ENCODE data around the gene ANXA8L1.
"Not testable (repeated sequence)": the region's sequence is repeated elsewhere in the genome, so short reads cannot be mapped to it uniquely, and the experiment has no call there.

ANXA8L1 gene

GRCh38 chr10:46375406-46375805, at the start of gene ANXA8L1:
Gene ANXA8L1 (plus strand): TSS chr10:46375776. CDS start chr10:46375852, 76 bp downstream.
- not testable (repeated sequence) for DNase-seq

GRCh38 chr10:46326066-46326465, 49.5 kb upstream of the ANXA8L1 start:
- no peak for DNase-seq

- DNase-seq = no peak
Measured at GRCh38 chr10:46326971-46327370, 48.6 kb upstream of the ANXA8L1 start.

GRCh38 chr10:46327685-46328084, 47.9 kb upstream of the ANXA8L1 start:
- no peak for DNase-seq

GRCh38 chr10:46328853-46329689, 46.5 kb upstream of the ANXA8L1 start:
- DNase-seq = no peak

- no peak for DNase-seq
Measured at GRCh38 chr10:46329690-46330016, 45.9 kb upstream of the ANXA8L1 start.

- DNase-seq = no peak
Measured at GRCh38 chr10:46330894-46331293, 44.7 kb upstream of the ANXA8L1 start.

- DNase-seq = not testable (repeated sequence)
Measured at GRCh38 chr10:46365484-46365883, 10.1 kb upstream of the ANXA8L1 start.

GRCh38 chr10:46367209-46367608, 8.4 kb upstream of the ANXA8L1 start:
- not testable (repeated sequence) for DNase-seq

- DNase-seq = not testable (repeated sequence)
Measured at GRCh38 chr10:46367666-46368240, 7.8 kb upstream of the ANXA8L1 start.

- DNase-seq = not testable (repeated sequence)
Measured at GRCh38 chr10:46368956-46369355, 6.6 kb upstream of the ANXA8L1 start.

GRCh38 chr10:46374410-46374809, 1.2 kb upstream of the ANXA8L1 start:
- not testable (repeated sequence) for DNase-seq

GRCh38 chr10:46377022-46377421, 1.4 kb downstream of the ANXA8L1 start:
- not testable (repeated sequence) for DNase-seq

GRCh38 chr10:46377651-46378050, 2.1 kb downstream of the ANXA8L1 start:
- DNase-seq = not testable (repeated sequence)

- not testable (repeated sequence) for DNase-seq
Measured at GRCh38 chr10:46378108-46378507, 2.5 kb downstream of the ANXA8L1 start.

GRCh38 chr10:46379233-46379848, 3.8 kb downstream of the ANXA8L1 start:
- DNase-seq = not testable (repeated sequence)

GRCh38 chr10:46385858-46386257, 10.3 kb downstream of the ANXA8L1 start:
- not testable (repeated sequence) for DNase-seq

GRCh38 chr10:46386694-46387093, 11.1 kb downstream of the ANXA8L1 start:
- DNase-seq = not testable (repeated sequence)

GRCh38 chr10:46387309-46387902, 11.8 kb downstream of the ANXA8L1 start:
- not testable (repeated sequence) for DNase-seq

GRCh38 chr10:46391422-46391821, 15.8 kb downstream of the ANXA8L1 start:
- DNase-seq = not testable (repeated sequence)

- not testable (repeated sequence) for DNase-seq
Measured at GRCh38 chr10:46396441-46397279, 21.1 kb downstream of the ANXA8L1 start.

GRCh38 chr10:46397767-46398166, 22.2 kb downstream of the ANXA8L1 start:
- not testable (repeated sequence) for DNase-seq
